H1 (cell line): ENCODE measurements around the gene HTR3D. TPM values are rescaled to one million over a fixed set of nuclear protein-coding genes. Genes with fewer than 3 reads are reported as not detected.
A peak's percentile ranks its signal among the peaks of the same experiment; 100 is the strongest.

Experiments
- CTCF ChIA-PET: fragments of 300-600 bp; sonication (Branson Sonifier 250); formaldehyde crosslinking; loops from one replicate; lab custom pipeline; 2021; ENCODE audit not compliant: partially characterized antibody; lab: Charles Lee
- POLR2A ChIA-PET: fragments of 300-600 bp; sonication (Branson Sonifier 250); formaldehyde crosslinking; loops from one replicate; lab custom pipeline; 2021; ENCODE audit warnings: inconsistent platforms; ENCODE audit not compliant: partially characterized antibody; lab: Charles Lee
- DNase-seq, 2 experiments: peaks; one replicate each; pipeline versions ENCODE4 v3.0.0 to v3.0.0-alpha.2; 2010 to 2022; ENCODE audit warnings: low spot score in 2 of 2, low read depth in 1 of 2, mixed read lengths in 1 of 2
- FAIRE-seq: peaks from 2 replicates; lab custom pipeline; 2011; peaks lifted over from hg19 to GRCh38; lab: Jason Lieb, UNC
- H2AFZ ChIP-seq: 2 replicates; pipeline ENCODE4 v1.8.1; 2012; ENCODE audit warnings: low read length, inconsistent platforms
- H2AK5ac ChIP-seq: 2 replicates; pipeline ENCODE4 v1.6.1; 2013; ENCODE audit warnings: low read depth, low read length
- H2BK120ac ChIP-seq: replicated peaks from 2 replicates; pipeline ENCODE3; 2013; ENCODE audit warnings: low read depth, low read length, inconsistent platforms
- H2BK12ac ChIP-seq: 2 replicates; pipeline ENCODE4 v1.6.1; 2013; ENCODE audit warnings: low read depth, low read length
- H2BK15ac ChIP-seq: 2 replicates; pipeline ENCODE4 v1.6.1; 2013; ENCODE audit warnings: low read length
- H2BK20ac ChIP-seq: 2 replicates; pipeline ENCODE4 v1.6.1; 2013; ENCODE audit warnings: low read length
- H2BK5ac ChIP-seq: 2 replicates; pipeline ENCODE4 v1.6.1; 2013; ENCODE audit warnings: low read depth, low read length
- H3K14ac ChIP-seq: 2 replicates; pipeline ENCODE4 v1.6.1; 2013; ENCODE audit warnings: inconsistent platforms; ENCODE audit not compliant: insufficient read length
- H3K18ac ChIP-seq: 2 replicates; pipeline ENCODE4 v1.6.1; 2013; ENCODE audit warnings: low read length; ENCODE audit errors: extremely low read depth
- H3K23ac ChIP-seq: 2 replicates; pipeline ENCODE4 v1.6.1; 2013; ENCODE audit warnings: inconsistent platforms; ENCODE audit not compliant: insufficient read length
- H3K23me2 ChIP-seq: 2 replicates; pipeline ENCODE4 v1.6.1; 2013; ENCODE audit warnings: low read depth, low read length
- H3K27ac ChIP-seq: 2 replicates; pipeline ENCODE4 v1.6.1; 2011; ENCODE audit warnings: low read depth, low read length, inconsistent platforms
- H3K27me3 ChIP-seq, 4 experiments: replicated peaks in 1 of 4; 1 replicate in 1 of 4; 2 replicates in 3 of 4; pipeline versions ENCODE4 v1.6.1 to v1.8.1; 2011 to 2013; ENCODE audit warnings: low read length in 3 of 4, mild to moderate bottlenecking in 3 of 4, inconsistent platforms in 2 of 4, mixed read lengths in 2 of 4, moderate library complexity in 1 of 4; ENCODE audit not compliant: control insufficient read depth in 3 of 4, insufficient read depth in 3 of 4; ENCODE audit errors: extremely low read depth in 1 of 4
- H3K36me3 ChIP-seq, 4 experiments: 2 replicates each; pipeline versions ENCODE4 v1.6.1 to v1.8.1; 2011 to 2013; ENCODE audit warnings: mild to moderate bottlenecking in 4 of 4, low read length in 3 of 4, moderate library complexity in 2 of 4, control low read depth in 1 of 4, inconsistent platforms in 1 of 4; ENCODE audit not compliant: insufficient read depth in 4 of 4, control insufficient read depth in 2 of 4
- H3K4ac ChIP-seq: replicated peaks from 2 replicates; pipeline ENCODE3; 2013; ENCODE audit warnings: low read length, low read depth, mixed read lengths, inconsistent platforms; ENCODE audit not compliant: insufficient read length
- H3K4me1 ChIP-seq, 4 experiments: replicated peaks in 1 of 4; 1 replicate in 1 of 4; 2 replicates in 3 of 4; pipeline versions ENCODE4 v1.6.1 to v1.8.1; 2011 to 2013; ENCODE audit warnings: low read length in 3 of 4, inconsistent platforms in 2 of 4, mixed read lengths in 1 of 4; ENCODE audit not compliant: insufficient read depth in 4 of 4, control insufficient read depth in 3 of 4
- H3K4me2 ChIP-seq, 2 experiments: 2 replicates each; pipeline versions ENCODE4 v1.6.1 to v1.8.1; 2011 to 2013; ENCODE audit warnings: low read depth in 2 of 2, low read length in 2 of 2, control low read depth in 1 of 2, inconsistent platforms in 1 of 2, mild to moderate bottlenecking in 1 of 2; ENCODE audit not compliant: insufficient read depth in 1 of 2
- H3K4me3 ChIP-seq, 4 experiments: fragments of 200-600, 300-600 bp in 1 of 4; sonication (generic), shearing (Covaris generic), sonication (Bioruptor Twin) in 1 of 4; 2 replicates each; pipeline versions ENCODE4 v1.5.1 to v1.8.1; 2011 to 2016; ENCODE audit warnings: low read length in 4 of 4, low read depth in 3 of 4, control low read depth in 2 of 4, inconsistent platforms in 2 of 4, mild to moderate bottlenecking in 2 of 4, mixed read lengths in 1 of 4, moderate library complexity in 1 of 4; ENCODE audit not compliant: insufficient read depth in 2 of 4; ENCODE audit errors: extremely low read depth in 1 of 4
- H3K56ac ChIP-seq: replicated peaks from 2 replicates; pipeline ENCODE3; 2013; ENCODE audit warnings: low read depth, mild to moderate bottlenecking, mixed read lengths, low read length, inconsistent platforms; ENCODE audit not compliant: insufficient read length
- H3K79me1 ChIP-seq: 2 replicates; pipeline ENCODE4 v1.6.1; 2013; ENCODE audit warnings: low read depth, low read length, control low read depth
- H3K79me2 ChIP-seq, 2 experiments: 2 replicates each; pipeline versions ENCODE4 v1.6.1 to v1.8.1; 2012 to 2013; ENCODE audit warnings: low read length in 2 of 2, mild to moderate bottlenecking in 2 of 2, inconsistent platforms in 1 of 2; ENCODE audit not compliant: insufficient read depth in 2 of 2, control insufficient read depth in 1 of 2
- H3K9ac ChIP-seq, 4 experiments: replicated peaks in 1 of 4; 1 replicate in 1 of 4; 2 replicates in 3 of 4; pipeline versions ENCODE4 v1.6.1 to v1.8.1; 2011 to 2013; ENCODE audit warnings: low read depth in 3 of 4, low read length in 3 of 4, control low read depth in 2 of 4, mild to moderate bottlenecking in 2 of 4, moderate library complexity in 2 of 4, inconsistent platforms in 1 of 4; ENCODE audit errors: extremely low read depth in 1 of 4
- H3K9me3 ChIP-seq, 2 experiments: 2 replicates each; pipeline versions ENCODE4 v1.6.1 to v1.8.1; 2012 to 2013; ENCODE audit warnings: mild to moderate bottlenecking in 2 of 2, moderate library complexity in 2 of 2, control low read depth in 1 of 2, inconsistent platforms in 1 of 2, low read depth in 1 of 2, low read length in 1 of 2, mixed read lengths in 1 of 2; ENCODE audit not compliant: insufficient read depth in 2 of 2
- H4K20me1 ChIP-seq, 2 experiments: replicated peaks in 1 of 2; 2 replicates each; pipeline versions ENCODE3 to v1.8.1; 2011 to 2013; ENCODE audit warnings: inconsistent platforms in 2 of 2, low read length in 2 of 2, mild to moderate bottlenecking in 1 of 2; ENCODE audit not compliant: insufficient read depth in 2 of 2, control insufficient read depth in 1 of 2
- H4K5ac ChIP-seq: 2 replicates; pipeline ENCODE4 v1.6.1; 2013; ENCODE audit warnings: low read length, low read depth, mixed read lengths, inconsistent platforms; ENCODE audit not compliant: insufficient read length
- H4K8ac ChIP-seq: 2 replicates; pipeline ENCODE4 v1.8.0; 2013; ENCODE audit warnings: mild to moderate bottlenecking, moderate library complexity, low read length, inconsistent platforms; ENCODE audit not compliant: insufficient read depth; ENCODE audit errors: extremely low read depth
- H4K91ac ChIP-seq: replicated peaks from 2 replicates; pipeline ENCODE3; 2013; ENCODE audit warnings: low read length, mixed read lengths, inconsistent platforms; ENCODE audit not compliant: insufficient read length
- CBX5 ChIP-seq: fragments of 300-800, 300-1000 bp; sonication (generic); IDR thresholded peaks from 2 replicates; pipeline ENCODE4 v1.7.1; 2016; ENCODE audit warnings: antibody characterized with exemption, low read length, low read depth
- CREB1 ChIP-seq: IDR thresholded peaks from 2 replicates; pipeline ENCODE4 v1.6.1; 2012; ENCODE audit warnings: inconsistent platforms
- HDAC6 ChIP-seq: IDR thresholded peaks from one replicate; pipeline ENCODE4 v1.7.1; 2012; ENCODE audit warnings: low read depth, mild to moderate bottlenecking, inconsistent platforms, low read length, moderate library complexity
- JUND ChIP-seq: IDR thresholded peaks from 2 replicates; pipeline ENCODE4 v1.6.1; 2011; ENCODE audit warnings: mild to moderate bottlenecking, improper control_type of control experiment, low read length
- KDM1A ChIP-seq: fragments of 200-600, 300-600 bp; sonication (generic); IDR thresholded peaks from 2 replicates; pipeline ENCODE4 v1.7.1; 2016; ENCODE audit warnings: mild to moderate bottlenecking, low read length, borderline replicate concordance
- POLR2A ChIP-seq, 2 experiments: IDR thresholded peaks; 1 replicate in 1 of 2; 2 replicates in 1 of 2; pipeline ENCODE4 v1.6.1; 2011; ENCODE audit warnings: low read depth in 2 of 2, low read length in 2 of 2, mild to moderate bottlenecking in 2 of 2; ENCODE audit errors: control extremely low read depth in 1 of 2
- POLR2AphosphoS5 ChIP-seq: IDR thresholded peaks from 2 replicates; pipeline ENCODE4 v1.6.1; 2011; ENCODE audit warnings: low read depth, low read length
- RXRA ChIP-seq: IDR thresholded peaks from 2 replicates; pipeline ENCODE4 v1.6.1; 2011; ENCODE audit warnings: low read depth, mild to moderate bottlenecking, low read length, moderate library complexity; ENCODE audit not compliant: insufficient read depth
- TBP ChIP-seq: IDR thresholded peaks from 2 replicates; pipeline ENCODE4 v1.6.1; 2011; ENCODE audit warnings: low read depth, low read length, improper control_type of control experiment
- WGBS, 2 experiments: shearing (Covaris generic) in 1 of 2; methylation state at CpG; one replicate each; pipeline versions ENCODE4 v1.1.6 to v1.1.7; 2013 to 2015; ENCODE audit warnings: low lambda C conversion rate in 2 of 2, mixed read lengths in 2 of 2, inconsistent platforms in 1 of 2, low coverage in 1 of 2, missing lambda C conversion rate in 1 of 2; ENCODE audit not compliant: insufficient replicate concordance in 2 of 2, insufficient coverage in 1 of 2, insufficient read length in 1 of 2; ENCODE audit errors: extremely low coverage in 1 of 2, missing lambda C conversion rate in 1 of 2; 5-methylcytosine and 5-hydroxymethylcytosine counted together
- polyA plus RNA-seq, 7 experiments: library from polyadenylated mRNA; depleted of rRNA in 3 of 7; stranded (reverse) in 5 of 7; unstranded in 2 of 7; fragments of >200 nt in 5 of 7; fragments of 200-250 nt in 2 of 7; gene quantifications; 1 replicate in 5 of 7; 2 replicates in 1 of 7; 4 replicates in 1 of 7; pipeline versions ENCODE4 v1.2.1 to v1.2.3, GENCODE V29; 2011 to 2013; ENCODE audit warnings: missing spikeins in 2 of 7, mixed read lengths in 2 of 7
- total RNA-seq: library from RNA; stranded (reverse); fragmentation: NEBNext Ultra II Directional; extraction: Animal tissue kit (Norgen Biotek cat#: 25700); gene quantifications from 2 replicates; pipeline ENCODE4 v1.2.1, GENCODE V29; 2021
- TF ChIP-seq, protein P1 (sequence below), 3 experiments: IDR thresholded peaks; 1 replicate in 2 of 3; 2 replicates in 1 of 3; pipeline versions ENCODE4 v1.5.1 to v1.6.1; 2011; ENCODE audit warnings: low read length in 3 of 3, mild to moderate bottlenecking in 3 of 3, inconsistent platforms in 2 of 3, low read depth in 1 of 3, moderate library complexity in 1 of 3; ENCODE audit not compliant: insufficient read depth in 1 of 3; ENCODE audit errors: control extremely low read depth in 1 of 3

HTR3D gene
- total and polyA plus RNA-seq, 2 of the 8 experiments (the other 6 are each of a cell fraction or from before 2014, with no cell fraction given), result not detected

DNA sequence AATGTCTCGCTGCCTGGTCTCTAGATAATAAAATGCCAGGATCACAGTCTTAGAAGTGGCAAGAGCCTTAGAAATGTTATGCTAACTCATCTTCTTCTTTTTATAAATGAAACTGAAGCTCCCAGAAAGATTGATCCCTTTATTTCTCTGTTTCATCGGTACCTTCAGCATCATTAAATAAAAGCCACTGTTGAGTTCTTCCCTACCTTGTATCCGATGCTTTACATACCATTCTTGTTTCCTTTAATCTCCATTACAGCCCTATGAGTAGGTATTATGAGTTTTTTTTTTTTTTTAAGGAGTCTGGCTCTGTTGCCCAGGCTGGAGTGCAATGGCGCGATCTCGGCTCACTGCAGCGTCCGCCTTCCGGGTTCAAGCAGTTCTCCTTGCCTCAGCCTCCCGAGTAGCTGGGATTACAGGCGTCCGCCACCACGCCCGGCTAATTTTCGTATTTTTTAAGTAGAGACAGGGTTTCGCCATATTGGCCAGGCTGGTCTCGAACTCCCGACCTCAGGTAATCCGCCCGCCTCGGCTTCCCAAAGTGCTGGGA, 13.0 kb upstream of the HTR3D start:
- ChIA-PET POLR2A (interaction anchor here (0.7 to 2.0 kb wide), 8 partner anchors 14 to 271 kb away, joined by 3 to 9 read pairs (median 4); no protein-coding TSS in a partner anchor), CTCF (interaction anchor here (0.6 to 1.6 kb wide), 8 partner anchors 11 to 539 kb away, joined by 3 to 7 read pairs (median 4); no protein-coding TSS in a partner anchor)
- FAIRE-seq (no peak), DNase-seq (no peak)
- Histone ChIP-seq H3K4me3 (peak overlapping the region; percentile 81 to 98 (median 96)), H3K79me2 (peaks cover 0 to 22% of the 10 kb centered on the region in 2 experiments; a peak in 2 of 4 replicates), H3K23ac (no peak overlapping the region), H3K79me1 (no peaks in the 10 kb centered on the region; the same call in 1 of the 2 replicates), H4K8ac (no peak overlapping the region), H3K27ac (no peak overlapping the region), H3K23me2 (peaks cover 3% of the 10 kb centered on the region; the same call in 1 of the 2 replicates), H3K4me1 (peaks cover 2 to 9% (median 7%) of the 10 kb centered on the region in 4 experiments; a peak in 3 of 7 replicates), H3K9me3 (no peaks in the 10 kb centered on the region), H2BK20ac (no peak overlapping the region), H2AK5ac (no peak overlapping the region), H2BK5ac (peak overlapping the region; percentile 94), H3K56ac (no peak overlapping the region), H2BK15ac (no peak overlapping the region), H2AFZ (peak overlapping the region; percentile 100), H4K91ac (no peak overlapping the region), H3K14ac (no peak overlapping the region), H4K20me1 (no peaks in the 10 kb centered on the region), H4K5ac (no peak overlapping the region), H3K4me2 (peak overlapping the region; percentile 66 to 88), H3K4ac (no peak overlapping the region), H2BK120ac (no peak overlapping the region), H3K9ac (peak overlapping the region in 3 of 4 experiments; percentile 86 to 91 (median 88); a peak in 5 of 7 replicates), H3K36me3 (peaks cover 0 to 4% (median 0%) of the 10 kb centered on the region in 4 experiments; a peak in 2 of 8 replicates), H3K18ac (no peak overlapping the region), H3K27me3 (no peaks in the 10 kb centered on the region), H2BK12ac (no peak overlapping the region)
- 90% methylated on average over 21 of the region's 21 CpGs; no CpG with 5 or more reads in 1 of the 2 experiments for WGBS, 2 experiments
- no peak for TF ChIP-seq KDM1A
- no peak for TF ChIP-seq RXRA
- TF ChIP-seq TBP, result no peak
- no peak for TF ChIP-seq POLR2A (IDR thresholded peaks at IDR 0.05; ENCODE audit: control extremely low read depth in 1 of 2, low read depth in 2 of 2, low read length in 2 of 2)
- no peak for TF ChIP-seq POLR2AphosphoS5
- TF ChIP-seq, protein P1, sequence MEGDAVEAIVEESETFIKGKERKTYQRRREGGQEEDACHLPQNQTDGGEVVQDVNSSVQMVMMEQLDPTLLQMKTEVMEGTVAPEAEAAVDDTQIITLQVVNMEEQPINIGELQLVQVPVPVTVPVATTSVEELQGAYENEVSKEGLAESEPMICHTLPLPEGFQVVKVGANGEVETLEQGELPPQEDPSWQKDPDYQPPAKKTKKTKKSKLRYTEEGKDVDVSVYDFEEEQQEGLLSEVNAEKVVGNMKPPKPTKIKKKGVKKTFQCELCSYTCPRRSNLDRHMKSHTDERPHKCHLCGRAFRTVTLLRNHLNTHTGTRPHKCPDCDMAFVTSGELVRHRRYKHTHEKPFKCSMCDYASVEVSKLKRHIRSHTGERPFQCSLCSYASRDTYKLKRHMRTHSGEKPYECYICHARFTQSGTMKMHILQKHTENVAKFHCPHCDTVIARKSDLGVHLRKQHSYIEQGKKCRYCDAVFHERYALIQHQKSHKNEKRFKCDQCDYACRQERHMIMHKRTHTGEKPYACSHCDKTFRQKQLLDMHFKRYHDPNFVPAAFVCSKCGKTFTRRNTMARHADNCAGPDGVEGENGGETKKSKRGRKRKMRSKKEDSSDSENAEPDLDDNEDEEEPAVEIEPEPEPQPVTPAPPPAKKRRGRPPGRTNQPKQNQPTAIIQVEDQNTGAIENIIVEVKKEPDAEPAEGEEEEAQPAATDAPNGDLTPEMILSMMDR (IDR thresholded peaks at IDR 0.05; ENCODE audit: control extremely low read depth in 1 of 3, insufficient read depth in 1 of 3, low read depth in 1 of 3, low read length in 3 of 3), result no peak
- no peak for TF ChIP-seq HDAC6
- TF ChIP-seq CBX5, result no peak
- TF ChIP-seq JUND, result no peak
- no peak for TF ChIP-seq CREB1
